ENCODE data around the gene GNL1.

DNA sequence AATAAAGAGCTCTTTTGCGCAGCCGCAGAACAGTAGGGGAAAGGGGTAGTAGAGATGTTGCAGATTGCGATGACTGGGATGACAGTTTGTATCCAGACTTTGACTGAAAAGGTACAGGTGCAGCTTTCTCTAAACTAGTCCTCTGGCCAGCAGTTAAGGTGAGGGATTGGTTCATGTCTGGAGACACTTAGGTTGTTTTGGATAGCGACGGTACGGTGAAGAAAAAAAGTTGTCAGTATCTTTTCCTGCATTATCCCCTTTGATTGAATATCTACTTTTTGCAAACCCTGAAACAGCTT lies 1.3 kb upstream of the GNL1 start:
- TF ChIP-seq SMC3 (IDR thresholded peaks at IDR 0.05; ENCODE audit: low read depth, low read length) (no peak), RXRA (IDR thresholded peaks at IDR 0.05; ENCODE audit: borderline replicate concordance, low read depth) (no peak), FOXJ3 (CRISPR knock-in tag; IDR thresholded peaks at IDR 0.05) (no peak), MEF2A (IDR thresholded peaks at IDR 0.05; ENCODE audit: borderline replicate concordance, low read depth) (no peak), MXI1 (IDR thresholded peaks at IDR 0.05; ENCODE audit: low read depth, low read length) (no peak), RAD21 (IDR thresholded peaks at IDR 0.05; ENCODE audit: low read length) (no peak), TAF1 (IDR thresholded peaks at IDR 0.05; ENCODE audit: borderline replicate concordance, low read depth, low read length) (no peak), CHD2 (IDR thresholded peaks at IDR 0.05; ENCODE audit: low read length, partially characterized antibody) (no peak), TEAD4 (IDR thresholded peaks at IDR 0.05; ENCODE audit: borderline replicate concordance, insufficient read depth) (no peak), POLR2AphosphoS5 (IDR thresholded peaks at IDR 0.05; ENCODE audit: low read depth, low read length) (no peak)
- TF ChIP-seq, protein P1, sequence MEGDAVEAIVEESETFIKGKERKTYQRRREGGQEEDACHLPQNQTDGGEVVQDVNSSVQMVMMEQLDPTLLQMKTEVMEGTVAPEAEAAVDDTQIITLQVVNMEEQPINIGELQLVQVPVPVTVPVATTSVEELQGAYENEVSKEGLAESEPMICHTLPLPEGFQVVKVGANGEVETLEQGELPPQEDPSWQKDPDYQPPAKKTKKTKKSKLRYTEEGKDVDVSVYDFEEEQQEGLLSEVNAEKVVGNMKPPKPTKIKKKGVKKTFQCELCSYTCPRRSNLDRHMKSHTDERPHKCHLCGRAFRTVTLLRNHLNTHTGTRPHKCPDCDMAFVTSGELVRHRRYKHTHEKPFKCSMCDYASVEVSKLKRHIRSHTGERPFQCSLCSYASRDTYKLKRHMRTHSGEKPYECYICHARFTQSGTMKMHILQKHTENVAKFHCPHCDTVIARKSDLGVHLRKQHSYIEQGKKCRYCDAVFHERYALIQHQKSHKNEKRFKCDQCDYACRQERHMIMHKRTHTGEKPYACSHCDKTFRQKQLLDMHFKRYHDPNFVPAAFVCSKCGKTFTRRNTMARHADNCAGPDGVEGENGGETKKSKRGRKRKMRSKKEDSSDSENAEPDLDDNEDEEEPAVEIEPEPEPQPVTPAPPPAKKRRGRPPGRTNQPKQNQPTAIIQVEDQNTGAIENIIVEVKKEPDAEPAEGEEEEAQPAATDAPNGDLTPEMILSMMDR (IDR thresholded peaks at IDR 0.05) = no peak
- TF ChIP-seq, protein P2, sequence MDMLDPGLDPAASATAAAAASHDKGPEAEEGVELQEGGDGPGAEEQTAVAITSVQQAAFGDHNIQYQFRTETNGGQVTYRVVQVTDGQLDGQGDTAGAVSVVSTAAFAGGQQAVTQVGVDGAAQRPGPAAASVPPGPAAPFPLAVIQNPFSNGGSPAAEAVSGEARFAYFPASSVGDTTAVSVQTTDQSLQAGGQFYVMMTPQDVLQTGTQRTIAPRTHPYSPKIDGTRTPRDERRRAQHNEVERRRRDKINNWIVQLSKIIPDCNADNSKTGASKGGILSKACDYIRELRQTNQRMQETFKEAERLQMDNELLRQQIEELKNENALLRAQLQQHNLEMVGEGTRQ (IDR thresholded peaks at IDR 0.05; ENCODE audit: borderline replicate concordance, low read depth, low read length) = no peak
- TF ChIP-seq, protein P3, sequence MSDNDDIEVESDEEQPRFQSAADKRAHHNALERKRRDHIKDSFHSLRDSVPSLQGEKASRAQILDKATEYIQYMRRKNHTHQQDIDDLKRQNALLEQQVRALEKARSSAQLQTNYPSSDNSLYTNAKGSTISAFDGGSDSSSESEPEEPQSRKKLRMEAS (IDR thresholded peaks at IDR 0.05; ENCODE audit: low read depth) = no peak

All from SK-N-SH (cell line).